Cerebellar nuclear complex (tissue), 1 donor: ENCODE results near the gene HACD1.
A peak's percentile ranks its signal among the peaks of the same experiment; 100 is the strongest.

Source experiments
- DNase-seq, 2 experiments: peaks; one replicate each; lab custom pipeline; 2025; lab: John Stamatoyannopoulos, UW

The HACD1 gene

DNA sequence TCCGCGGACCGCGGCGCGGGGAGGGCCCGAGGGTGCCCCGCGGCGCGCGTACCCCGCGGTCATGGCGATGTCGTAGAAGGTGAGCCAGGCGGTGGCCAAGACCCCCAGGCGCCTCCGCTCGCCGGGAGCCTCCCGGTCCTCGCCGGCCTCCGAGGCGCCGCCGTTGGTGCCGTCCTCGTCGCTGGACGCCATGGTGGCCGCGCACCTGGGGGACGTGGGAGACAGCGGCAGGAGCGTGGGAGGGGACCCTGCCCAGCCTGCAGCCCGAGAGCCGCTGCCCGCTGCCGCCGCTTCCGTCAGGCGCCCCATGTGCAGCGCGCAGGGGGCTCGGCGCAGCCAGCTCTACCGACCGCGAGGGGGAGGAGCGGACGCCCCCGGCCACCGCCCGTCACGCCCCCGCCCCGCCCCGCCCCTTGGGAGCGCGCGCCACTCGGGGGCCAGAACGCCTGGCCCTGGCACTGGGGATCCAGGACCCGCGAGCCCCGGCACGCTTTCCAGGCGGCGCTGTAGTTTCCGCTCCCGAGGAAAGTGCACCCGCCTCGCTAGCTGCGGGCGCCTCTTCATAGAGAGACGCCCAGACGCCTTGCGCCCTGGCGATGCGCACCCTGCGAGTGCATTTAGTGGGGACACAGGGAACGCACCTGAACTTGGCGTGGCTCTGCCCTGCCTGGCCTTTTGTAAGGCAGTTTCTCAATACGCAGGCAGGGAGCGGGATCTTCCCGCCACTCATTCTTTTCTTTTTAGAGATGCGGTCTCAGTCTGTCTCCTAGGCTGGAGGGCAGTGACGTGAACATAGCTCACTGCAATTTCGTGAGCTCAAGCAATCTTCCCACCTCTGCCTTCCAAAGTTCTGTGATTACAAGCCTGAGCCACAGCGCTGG is at the start of gene HACD1:
TSS of gene HACD1 (minus strand) at position 344 of the 881 bp plus-strand sequence. CDS start at position 309, 35 bp downstream.
- DNase-seq = no peak

- DNase-seq = no peak
Measured at GRCh38 chr10:17665747-17666146, 48.6 kb upstream of the HACD1 start.

GRCh38 chr10:17663450-17663849 is 46.3 kb upstream of the HACD1 start:
- DNase-seq = no peak

DNA sequence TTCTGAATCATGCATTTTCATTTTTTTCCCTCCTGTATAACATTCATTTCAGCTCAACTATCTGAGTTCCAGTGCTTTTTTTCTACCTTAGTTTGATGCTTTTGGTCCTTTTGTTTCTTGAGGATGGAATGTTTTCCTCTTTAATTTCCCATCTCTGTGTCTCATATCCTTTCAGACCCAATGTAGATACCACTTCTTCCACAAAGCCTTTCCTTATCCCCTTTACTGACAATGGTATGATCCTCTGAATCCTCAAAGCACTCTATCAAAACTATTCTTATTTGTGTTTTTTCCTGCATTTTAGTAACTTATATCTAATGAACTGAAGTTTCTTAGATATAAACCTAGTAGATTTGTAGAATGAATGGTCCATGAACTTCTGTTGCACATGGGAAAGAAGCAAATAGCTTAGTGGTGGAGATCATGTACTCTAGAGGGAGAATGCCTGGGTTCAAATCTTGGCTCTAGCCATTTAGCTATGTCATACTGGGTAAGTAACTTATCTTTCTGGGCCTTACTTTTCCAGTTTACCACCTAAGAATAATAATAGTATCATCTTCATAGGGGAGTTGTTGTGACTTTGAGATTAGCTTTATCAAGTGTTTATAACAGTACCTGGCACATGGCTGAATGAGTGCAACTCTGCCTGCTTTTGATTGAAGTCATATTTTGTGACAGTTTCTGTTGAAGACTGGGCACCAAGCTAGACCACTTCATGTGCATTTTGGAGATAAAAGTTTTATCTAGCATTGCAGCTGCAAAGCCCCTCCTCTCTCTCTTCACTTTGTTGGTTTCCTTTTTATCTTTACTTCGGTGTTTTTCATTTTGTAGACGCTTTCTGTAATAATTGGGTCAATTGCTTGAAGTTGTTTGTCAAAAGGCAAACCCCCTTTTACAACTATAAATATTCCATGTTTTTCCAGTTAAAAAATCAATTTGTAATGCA is 45.3 kb upstream of the HACD1 start:
- no peak for DNase-seq

DNA sequence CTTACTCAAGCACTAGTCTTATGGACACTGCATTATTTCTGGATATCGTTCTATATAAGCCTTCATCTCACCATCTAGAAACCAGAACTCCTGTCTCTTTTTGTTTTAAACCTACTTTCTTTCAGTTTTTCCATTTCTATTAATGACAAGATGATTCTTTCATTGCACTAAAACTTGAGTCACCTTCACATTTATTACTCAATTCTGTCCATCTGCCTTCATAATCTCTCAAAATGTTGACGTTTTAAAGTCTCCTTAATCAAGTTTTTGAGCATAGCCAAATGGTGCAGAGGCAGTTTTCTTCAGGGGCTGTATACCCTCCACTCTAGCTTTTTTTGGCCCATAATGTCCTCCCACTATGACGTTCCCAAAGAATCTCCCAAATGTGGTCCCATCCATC is 44.3 kb upstream of the HACD1 start:
- no peak for DNase-seq

- no peak for DNase-seq
Measured at GRCh38 chr10:17660921-17661320, 43.7 kb upstream of the HACD1 start.

- no peak for DNase-seq
Measured at GRCh38 chr10:17659365-17659764, 42.2 kb upstream of the HACD1 start.

- DNase-seq = no peak
Measured at GRCh38 chr10:17657103-17657500, 39.9 kb upstream of the HACD1 start.

DNA sequence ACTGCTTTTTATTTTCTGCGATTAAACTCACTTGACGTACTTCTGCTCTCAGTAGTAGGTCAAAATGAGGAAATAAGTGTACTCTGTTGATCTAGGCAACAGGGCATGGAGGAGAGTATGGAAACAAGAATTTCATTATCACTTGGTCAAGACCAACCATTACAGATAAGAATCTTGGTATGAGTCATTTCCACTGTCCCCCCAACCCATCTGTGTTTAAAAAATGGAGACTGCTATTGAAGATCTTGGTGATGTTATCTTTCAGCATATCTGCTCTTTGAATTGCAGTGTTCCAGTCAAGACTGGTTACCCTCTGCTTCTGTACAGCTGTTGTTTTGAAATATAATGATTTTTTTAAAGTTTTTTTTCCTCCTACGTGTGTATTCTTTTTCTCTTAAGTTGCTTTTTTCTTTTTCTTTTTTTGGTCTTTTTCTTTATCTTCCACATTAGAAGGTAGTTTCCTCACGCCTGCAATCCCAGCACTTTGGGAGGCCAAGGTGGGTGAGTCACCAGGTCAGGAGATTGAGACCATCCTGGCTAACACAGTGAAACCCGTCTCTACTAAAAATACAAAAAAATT is 38.5 kb upstream of the HACD1 start:
- no peak for DNase-seq

- no peak for DNase-seq
Measured at GRCh38 chr10:17655009-17655408, 37.8 kb upstream of the HACD1 start.

GRCh38 chr10:17652585-17652984 is 35.4 kb upstream of the HACD1 start:
- DNase-seq = no peak

DNA sequence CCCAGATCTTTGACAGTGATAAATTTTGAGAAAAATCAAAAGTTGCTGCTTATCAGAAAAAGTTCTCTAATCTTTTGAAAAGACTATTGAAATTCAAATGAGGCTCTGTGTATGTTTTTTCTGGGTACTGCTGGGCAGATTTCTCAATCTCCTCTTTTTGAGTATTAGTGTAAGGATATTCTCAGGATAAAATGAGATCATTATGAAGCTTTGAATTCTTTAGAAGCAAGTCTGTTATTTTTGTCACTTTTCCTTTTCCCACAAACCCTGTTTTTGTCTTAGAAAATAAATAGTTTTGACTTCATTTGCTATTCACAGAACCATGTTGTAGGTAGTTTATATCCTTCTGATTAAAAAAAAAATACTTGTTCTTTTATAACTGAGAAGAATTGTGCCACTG is 34.7 kb upstream of the HACD1 start:
- no peak for DNase-seq

DNA sequence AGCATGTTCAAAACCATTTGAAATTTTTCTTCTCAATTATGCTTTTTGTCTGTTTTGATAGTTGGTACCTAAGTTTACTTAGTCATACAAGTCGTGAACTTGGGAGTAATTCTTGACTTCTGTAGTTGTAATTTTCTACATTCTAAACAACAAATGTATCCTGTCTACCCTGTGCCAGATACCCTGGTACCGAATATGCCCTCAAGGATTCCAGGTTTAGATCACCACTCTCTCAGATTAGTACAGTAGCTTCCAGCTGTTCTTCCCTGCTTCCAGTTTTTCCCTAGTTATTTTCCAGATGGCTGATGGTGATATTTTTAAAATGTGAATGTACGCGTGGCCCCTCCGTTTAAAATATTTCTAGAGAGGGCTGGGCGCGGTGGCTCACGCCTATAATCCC is 33.2 kb upstream of the HACD1 start:
- no peak for DNase-seq

- DNase-seq = no peak
Measured at GRCh38 chr10:17649836-17650235, 32.7 kb upstream of the HACD1 start.

DNA sequence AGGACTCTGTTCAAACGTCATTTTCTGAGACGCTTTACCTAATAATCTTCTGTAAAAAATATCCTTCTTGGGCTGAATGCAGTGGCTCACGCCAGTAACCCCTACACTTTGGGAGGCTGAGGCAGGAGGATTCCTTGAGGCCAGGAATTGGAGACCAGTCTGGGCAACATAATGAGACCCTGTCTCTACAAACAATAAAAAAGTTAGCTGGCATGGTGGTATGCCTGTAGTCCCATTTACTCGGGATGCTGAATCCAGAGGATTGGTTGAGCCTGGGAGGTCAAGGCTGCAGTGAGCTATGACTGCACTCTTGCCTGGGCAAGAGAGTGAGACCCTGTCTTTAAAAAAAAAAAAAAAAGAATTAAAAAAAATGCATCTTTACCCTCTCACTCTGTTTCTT is 31.9 kb upstream of the HACD1 start:
- DNase-seq = no peak

DNA sequence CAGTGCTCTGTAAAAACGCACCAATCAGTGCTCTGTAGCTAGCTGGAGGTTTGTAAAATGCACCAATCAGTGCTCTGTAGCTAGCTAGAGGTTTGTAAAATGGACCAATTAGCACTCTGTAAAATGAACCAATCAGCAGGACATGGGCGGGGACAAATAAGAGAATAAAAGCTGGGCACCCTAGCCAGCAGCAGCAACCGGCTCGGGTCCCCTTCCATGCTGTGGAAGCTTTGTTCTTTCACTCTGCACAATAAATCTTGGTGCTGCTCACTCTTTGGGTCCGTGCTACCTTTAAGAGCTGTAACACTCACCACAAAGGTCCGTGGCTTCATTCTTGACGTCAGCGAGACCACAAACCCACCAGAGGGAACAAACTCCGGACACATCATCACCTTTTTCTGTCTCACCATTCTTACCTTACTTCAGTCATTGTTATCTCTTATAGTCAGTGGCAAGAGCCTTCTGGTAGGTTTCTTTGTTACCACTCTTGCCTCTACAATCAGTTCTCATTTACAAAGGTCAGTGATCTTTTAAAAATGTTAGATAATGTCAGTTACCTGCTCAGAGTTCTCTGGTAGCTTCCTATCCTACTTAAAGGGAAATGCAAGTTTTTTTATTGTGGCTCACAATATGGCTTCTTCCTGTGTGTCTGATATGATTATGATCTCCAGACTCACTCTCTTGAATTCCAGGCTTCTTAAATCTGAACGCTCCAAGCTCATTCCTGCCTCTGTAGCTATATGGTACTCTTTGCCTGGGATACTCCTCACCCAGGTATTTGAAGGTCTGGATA is 31.3 kb upstream of the HACD1 start:
- DNase-seq = no peak

DNA sequence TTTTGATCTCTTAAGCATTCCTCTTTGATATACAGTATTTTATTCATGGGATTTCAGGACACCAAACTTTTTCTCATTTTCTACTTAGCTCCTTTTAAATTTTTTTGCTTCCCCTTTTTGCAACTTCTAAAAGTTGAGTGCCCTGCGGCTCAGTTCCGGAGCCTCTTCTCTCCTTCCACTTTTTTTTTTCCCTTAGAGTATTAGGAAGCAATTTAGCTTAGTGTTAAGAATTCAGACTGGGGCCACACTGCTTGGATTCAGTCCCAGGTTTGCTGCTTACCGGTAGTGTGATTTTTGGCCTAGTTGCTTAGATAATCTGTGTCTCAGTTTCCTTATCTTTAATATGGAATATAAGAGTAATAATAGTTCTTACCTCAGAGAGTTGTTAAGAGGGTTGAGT is 30.2 kb upstream of the HACD1 start:
- no peak for DNase-seq

DNA sequence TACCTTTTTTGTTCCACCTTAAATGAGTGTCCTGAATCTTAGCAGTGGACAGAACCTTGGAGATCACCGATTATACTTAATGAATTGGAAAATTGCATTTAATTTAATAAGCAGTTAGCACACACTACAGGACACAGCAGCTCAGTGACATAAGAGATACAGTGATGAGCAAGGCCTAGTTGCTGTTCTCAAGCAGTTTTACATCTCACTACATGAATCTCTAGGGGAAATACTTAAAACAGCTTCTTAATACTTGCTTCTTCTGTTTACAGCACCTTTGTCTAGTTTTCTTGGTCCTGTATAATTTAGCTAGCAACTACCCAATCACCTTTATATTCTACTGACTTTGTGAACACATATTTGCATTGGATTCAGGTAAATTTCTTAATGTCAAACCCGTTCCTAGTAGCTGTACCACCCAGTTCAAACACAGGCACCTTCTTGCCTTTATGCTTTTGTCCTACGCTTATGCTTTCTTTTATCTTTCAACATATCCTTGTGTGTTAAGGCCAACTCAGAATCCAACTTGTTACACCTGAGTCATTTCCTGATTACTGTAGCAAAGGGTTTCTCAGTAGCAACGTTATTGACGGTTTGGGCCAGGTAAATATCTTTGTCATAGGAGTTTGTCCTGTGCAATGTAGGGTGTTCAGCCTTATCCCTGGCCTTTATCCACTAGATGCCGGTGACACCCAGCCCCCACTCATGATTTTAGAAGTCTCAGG is 28.6 kb upstream of the HACD1 start:
- no peak for DNase-seq

- no peak for DNase-seq
Measured at GRCh38 chr10:17644485-17644943, 27.3 kb upstream of the HACD1 start.

GRCh38 chr10:17643755-17644484 is 26.7 kb upstream of the HACD1 start, which contains the start of gene STAM:
STAM (plus strand) TSS chr10:17644151; CDS start chr10:17644340, 189 bp downstream.
- DNase-seq = peak in 1 of 2 experiments; percentile 69
